ENCODE measurements around the gene ARHGAP33.

The ARHGAP33 gene

DNA sequence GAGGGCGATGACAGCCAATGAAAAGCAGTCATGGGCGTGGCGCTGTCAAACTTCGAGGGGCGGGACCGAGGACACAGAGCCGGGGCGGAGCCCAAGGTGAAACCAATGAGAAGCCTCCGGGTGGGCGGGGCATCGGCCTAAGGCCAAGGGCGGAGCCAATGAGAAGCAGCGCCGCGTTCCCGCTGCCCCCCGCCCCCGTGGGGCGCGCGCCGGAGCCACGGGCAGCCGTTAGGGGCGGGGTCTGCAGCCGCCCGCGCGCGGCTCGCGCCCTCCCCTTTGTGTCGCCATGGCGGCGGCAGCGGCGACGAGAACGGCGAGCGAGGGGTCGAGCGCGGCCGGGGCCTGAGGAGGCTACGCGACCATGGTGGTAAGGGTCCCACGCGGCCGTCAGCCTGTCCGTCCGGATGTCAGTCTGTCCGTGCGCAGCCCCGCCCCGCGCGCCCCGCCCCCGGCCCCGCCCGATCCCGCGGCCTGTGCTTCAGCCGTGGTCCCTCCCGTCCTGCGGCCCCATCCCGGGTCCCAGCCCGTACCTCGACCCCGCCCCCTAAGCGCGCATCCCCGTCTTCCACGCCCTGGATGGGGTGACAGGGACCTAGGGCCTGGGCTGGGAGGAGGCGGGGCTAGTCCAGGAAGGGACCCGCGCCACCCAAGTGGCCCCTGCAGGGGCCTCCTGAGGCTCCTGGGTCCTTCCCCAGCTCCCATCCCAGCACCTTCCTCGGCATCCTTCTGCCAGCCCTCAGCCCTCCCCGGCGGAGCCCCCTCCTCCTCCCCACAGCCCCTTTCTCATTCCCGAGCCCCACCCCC lies at the start of gene ARHGAP33:
Gene ARHGAP33 (plus strand): TSS at position 267 of the 804 bp plus-strand sequence. CDS start 95 bp downstream, at position 362.
- DNase-seq, result peak; percentile 98 to 99

- no peak for DNase-seq
Measured at GRCh38 chr19:35727053-35727955, 48.1 kb upstream of the ARHGAP33 start.

DNA sequence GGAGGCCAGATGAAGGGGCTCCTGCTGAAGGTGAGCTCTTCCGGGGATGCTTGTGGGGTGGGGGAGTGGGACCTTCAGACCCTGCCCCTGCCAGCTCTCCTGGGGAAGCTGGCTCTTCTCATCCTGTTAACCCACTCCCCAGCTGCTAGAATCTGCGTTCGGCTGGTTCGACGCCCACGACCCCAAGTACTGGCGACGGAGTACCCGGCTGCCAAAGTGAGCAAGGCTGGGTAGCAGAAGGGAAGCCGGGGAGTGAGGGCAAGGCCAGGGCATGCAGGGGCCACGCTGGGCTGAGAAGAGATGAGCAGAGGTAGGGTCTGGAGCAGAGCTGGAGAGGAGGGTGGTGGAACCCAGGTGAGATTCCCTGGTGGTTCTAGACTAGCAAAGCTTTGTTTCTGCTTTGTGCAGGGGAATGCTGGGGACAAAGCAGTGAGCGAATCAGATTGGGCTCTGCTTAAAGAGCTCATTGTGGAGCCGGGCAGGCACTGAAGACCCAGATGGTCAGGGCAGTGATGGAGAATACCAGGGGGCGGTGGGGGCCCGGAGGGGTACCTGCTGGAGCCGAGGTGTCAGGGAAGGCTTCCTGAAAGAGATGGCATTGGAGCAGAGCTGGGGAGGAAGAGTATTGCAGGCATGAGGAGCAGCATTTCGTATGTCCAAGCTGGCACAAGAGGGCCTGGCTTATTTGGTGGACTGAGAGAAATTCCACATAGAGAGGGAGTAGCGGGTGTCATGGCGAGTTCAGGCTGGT lies 47.2 kb upstream of the ARHGAP33 start:
- DNase-seq, result no peak

DNA sequence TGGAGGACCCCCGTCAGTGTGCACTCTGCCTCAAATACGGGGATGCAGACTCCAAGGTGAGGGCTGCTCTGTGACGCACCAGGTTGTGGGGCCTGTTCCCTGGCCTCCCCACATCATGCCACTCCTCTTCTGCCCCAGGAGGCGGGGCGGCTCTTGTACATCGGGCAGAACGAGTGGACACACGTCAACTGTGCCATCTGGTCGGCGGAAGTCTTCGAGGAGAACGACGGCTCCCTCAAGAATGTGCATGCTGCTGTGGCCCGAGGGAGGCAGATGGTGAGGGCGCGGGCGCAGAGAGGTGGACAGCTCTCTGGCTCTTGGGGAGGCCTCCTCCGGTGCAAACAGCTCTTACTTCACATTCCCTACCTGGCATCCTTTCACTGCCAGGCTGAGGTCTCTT lies 46.3 kb upstream of the ARHGAP33 start:
- no peak for DNase-seq

GRCh38 chr19:35729763-35730162 lies 45.6 kb upstream of the ARHGAP33 start:
- DNase-seq, result no peak

DNA sequence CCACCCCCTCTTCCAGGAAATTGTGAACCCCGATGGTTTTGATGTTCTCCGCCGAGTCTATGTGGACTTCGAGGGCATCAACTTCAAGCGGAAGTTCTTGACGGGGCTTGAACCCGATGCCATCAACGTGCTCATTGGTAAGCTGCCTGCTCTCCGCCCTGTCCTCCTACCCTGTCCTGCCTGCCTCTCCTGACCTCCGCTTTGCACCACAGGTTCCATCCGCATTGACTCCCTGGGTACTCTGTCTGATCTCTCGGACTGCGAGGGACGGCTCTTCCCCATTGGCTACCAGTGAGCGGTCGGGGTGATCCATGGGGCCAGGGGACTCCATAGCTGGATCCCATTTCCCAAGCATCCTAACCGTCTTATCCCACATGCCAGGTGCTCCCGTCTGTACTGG lies 45.0 kb upstream of the ARHGAP33 start:
- no peak for DNase-seq

DNA sequence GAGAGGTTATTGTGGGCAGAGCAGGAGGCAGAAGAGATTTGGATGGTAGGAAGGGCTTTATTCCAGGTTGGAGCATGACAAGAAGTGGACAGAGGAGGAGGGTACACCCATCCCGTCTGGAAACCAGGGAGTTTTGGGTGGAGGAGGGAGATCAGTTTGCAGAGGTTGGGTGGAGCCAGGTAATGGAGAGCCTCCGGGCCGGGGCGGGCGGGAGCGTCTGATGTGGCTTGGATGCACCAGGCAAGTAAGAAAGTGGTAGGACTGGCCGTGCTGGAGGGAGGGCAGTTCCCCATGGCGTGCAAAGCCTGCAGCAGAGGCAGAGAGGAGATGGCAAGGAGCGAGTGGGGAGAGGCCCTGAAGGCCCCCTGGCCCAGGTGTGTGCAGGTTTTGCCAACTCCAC lies 44.0 kb upstream of the ARHGAP33 start:
- no peak for DNase-seq

DNA sequence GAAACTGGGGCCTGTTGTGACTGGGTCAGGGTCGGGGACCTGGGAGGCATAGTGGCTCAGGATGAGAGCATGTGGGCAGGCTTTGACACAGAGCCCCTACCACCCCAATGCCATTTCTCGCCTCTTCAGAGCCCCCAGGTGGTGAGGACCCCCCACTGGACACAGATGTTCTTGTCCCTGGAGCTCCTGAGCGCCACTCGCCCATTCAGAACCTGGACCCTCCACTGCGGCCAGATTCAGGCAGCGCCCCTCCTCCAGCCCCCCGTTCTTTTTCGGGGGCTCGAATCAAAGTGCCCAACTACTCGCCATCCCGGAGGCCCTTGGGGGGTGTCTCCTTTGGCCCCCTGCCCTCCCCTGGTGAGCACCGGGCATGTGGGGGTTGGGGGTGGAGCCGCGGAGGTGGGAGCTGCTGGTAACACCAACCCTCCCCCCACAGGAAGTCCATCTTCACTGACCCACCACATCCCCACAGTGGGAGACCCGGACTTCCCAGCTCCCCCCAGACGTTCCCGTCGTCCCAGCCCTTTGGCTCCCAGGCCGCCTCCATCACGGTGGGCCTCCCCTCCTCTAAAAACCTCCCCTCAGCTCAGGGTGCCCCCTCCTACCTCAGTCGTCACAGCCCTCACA lies 43.5 kb upstream of the ARHGAP33 start:
- no peak for DNase-seq

- no peak for DNase-seq
Measured at GRCh38 chr19:35732540-35733179, 42.7 kb upstream of the ARHGAP33 start.

- DNase-seq, result no peak
Measured at GRCh38 chr19:35733180-35734125, 41.9 kb upstream of the ARHGAP33 start.

DNA sequence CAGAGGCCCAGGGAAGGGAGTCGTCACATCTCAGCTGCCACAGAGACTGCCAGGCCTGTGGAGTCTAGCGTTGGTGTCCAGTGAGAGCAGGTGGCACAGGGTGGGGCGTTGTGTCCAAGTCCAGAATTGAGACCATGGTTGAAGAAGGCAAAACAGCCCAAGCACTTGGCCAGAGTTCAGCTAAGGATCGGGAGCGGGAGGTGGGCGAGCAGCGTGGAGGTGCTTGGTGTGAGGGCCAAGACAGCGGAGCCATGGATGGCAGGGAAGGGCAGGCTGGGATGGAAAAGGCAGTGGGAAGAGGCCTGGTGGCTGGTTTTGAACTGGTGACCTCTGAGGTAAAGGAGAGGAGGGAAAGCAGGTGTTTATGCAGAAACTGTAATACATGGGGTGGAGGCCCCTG lies 41.1 kb upstream of the ARHGAP33 start:
- DNase-seq, result no peak

DNA sequence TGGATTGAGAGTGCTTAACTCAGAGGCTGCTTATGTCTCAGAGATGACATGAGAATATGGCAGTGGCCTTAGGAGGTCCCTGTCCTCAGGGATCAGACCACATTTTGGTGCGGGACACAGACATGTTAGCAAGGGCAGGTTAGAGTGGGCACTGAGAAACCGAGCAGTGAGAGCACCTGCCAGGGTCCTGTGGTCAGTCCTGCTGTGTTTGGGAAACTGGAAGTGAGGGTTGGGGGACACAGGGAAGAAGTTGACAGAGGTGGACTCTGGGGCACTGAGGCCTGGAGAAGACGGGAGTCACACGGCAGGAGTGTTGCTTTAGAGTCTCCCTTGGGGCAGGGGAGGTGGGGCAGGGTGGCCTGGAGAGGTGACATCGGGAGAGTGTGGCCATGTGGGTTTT lies 40.5 kb upstream of the ARHGAP33 start:
- no peak for DNase-seq

DNA sequence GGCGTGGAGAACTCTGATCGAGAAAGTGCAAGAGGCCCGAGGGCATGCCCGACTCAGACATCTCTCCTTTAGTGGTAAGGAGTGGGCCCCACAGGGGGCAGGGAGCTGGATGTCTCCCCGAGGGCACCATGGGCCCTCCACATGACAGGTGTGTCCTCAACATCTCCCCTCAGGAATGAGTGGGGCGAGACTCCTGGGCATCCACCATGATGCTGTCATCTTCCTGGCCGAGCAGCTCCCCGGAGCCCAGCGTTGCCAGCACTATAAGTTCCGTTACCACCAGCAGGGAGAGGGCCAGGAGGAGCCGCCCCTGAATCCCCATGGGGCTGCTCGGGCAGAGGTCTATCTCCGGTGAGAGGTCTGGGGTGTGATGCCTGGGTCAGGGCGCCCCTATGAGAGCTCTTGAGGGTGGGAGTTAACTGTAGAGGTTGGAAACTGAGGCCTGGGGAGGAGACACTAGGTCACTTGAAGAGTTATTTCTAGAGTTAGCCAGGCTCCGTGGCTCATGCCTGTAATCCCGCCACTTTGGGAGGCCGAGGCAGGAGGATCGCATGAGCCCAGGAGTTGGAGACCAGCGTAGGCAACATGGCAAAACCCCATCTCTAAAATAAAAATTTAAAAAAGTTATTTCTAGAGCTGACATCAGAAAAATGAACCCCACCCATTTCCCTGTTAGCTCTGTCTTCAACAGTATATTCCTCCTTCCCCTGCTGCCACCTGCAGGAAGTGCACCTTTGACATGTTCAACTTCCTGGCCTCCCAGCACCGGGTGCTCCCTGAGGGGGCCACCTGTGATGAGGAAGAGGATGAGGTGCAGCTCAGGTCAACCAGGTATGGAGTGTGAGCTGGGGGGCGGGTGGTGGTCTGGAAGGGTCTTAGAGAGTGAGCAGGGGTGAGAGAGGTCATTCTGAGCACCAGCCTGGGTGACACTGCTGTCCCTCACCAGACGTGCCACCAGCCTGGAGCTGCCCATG lies 38.2 kb upstream of the ARHGAP33 start:
- DNase-seq, result peak in 1 of 2 donors; percentile 41

DNA sequence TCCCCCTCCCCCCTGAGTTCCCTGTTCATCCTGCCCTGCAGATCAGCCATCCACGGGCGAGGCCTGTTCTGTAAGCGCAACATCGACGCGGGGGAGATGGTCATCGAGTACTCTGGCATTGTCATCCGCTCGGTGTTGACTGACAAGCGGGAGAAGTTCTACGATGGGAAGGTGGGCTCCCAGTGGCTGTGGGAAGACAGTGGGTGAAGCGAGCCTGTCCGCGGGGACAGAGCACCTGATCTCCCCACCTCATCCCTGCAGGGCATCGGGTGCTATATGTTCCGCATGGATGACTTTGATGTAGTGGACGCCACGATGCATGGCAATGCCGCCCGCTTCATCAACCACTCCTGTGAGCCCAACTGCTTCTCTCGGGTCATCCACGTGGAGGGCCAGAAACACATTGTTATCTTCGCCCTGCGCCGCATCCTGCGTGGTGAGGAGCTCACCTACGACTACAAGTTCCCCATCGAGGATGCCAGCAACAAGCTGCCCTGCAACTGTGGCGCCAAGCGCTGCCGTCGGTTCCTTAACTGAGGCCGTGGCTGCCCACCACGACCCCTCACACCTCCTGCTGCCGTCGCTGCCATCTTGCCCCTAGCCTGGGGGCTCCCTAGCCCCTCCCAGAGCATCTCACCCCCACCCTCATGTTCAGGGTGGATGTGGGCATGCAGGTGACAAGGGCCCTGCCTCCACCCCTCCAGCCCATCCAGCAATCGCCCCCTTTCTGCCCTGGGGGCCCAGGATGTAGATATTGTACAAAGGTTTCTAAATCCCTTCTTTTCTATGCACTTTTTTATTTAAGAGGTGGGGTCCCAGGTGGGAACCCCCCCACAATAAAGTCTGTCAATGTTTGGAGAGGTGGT lies 37.1 kb upstream of the ARHGAP33 start:
- DNase-seq, result no peak

DNA sequence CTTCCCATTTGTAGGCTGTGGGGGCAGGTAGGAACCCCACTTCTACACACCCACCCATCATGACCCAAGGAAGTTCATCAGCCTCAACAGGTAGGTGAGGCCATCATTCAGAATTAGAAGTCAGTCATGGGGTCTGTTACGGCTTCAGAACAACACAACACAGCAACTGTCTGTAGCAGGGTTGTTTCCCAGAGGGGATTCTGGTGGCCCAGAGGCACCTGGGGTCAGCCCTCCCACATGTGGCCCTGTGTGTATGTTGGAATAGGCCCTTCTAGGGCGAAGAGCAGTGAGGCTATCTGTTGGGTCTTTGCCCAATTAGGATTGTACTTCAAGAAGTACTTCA lies 36.5 kb upstream of the ARHGAP33 start:
- DNase-seq, result no peak

DNA sequence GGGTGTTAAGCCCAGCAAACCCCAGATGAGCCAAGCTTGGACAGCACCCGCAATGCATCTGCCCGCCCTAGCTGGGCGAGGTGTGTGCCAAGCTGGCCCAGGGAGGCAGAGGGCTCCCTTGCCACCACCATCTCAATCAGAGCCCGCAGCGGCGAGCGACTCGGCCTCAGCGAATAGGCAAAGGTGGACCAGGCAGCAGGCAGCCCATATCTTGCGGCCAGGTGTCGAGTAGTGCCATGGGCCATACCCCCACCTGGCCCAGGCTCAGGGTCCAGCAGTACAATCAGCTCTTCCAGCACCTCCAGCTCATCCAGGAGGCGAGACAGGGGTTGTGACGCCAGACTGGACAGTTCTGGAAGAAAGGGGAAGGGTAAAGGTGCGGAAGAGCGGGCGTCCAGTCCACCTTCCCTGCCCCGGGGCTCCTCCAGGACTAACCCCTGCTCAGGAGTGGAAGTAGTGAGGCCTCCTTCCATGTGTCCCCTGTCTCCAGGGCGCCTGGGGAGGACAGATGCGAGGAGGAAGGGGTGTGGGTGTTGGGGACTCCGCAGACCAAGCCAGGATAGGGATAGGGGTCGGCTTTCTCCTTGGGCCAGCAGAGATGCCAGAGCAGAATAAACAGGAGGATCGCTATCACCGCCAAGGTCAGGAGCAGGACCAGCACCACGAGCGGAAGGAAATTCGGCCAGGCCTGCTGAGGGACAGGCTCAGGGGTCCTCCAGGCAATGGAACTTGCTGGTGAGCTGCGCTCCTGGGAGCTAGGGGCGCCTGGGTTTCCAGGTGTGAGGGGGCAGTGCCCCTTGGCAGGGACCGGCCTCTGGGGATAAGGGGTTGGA lies 35.9 kb upstream of the ARHGAP33 start:
- no peak for DNase-seq

DNA sequence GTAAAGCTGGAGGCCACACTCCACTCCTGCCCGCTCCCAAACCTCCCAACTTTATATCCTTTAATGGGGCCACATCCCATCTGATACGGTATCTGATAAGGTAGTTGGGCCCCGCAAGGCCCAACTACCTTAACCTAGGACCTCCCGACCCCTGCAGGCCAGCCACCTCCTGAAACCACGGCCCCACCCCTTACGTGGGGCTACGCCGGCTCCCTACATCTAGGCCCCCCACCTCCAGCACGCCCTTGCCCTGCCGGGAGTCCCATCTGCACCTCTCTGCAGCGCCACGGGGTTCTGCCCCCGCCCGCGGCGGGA lies 35.3 kb upstream of the ARHGAP33 start:
- no peak for DNase-seq

Measured in CD4-positive, alpha-beta T cell treated with Interleukin-4 for 1 hour (primary cell).